Skeletal muscle cell (primary cell): Measurements from ENCODE around the gene NUTF2.
A peak's percentile ranks its signal among the peaks of the same experiment; 100 is the strongest.

ENCODE experiments used
- DNase-seq: peaks from one replicate; pipeline ENCODE4 v3.0.0-alpha.2; 2010; ENCODE audit warnings: low read depth
- H3K4me3 ChIP-seq: 2 replicates; pipeline ENCODE4 v1.5.1; 2011; ENCODE audit warnings: low read depth, mild to moderate bottlenecking, control low read depth, low read length, moderate library complexity

The NUTF2 gene

GRCh38 chr16:67846320-67847063, at the start of gene NUTF2:
NUTF2 (plus strand) TSS chr16:67846933; CDS start chr16:67865131, 18,198 bp downstream.
- H3K4me3 ChIP-seq, result peak within 1 kb of the TSS; percentile 92
- peak; percentile 70 for DNase-seq

- H3K4me3 ChIP-seq, result no peak overlapping the region
- DNase-seq, result no peak
Measured at GRCh38 chr16:67800338-67800926, 46.3 kb upstream of the NUTF2 start.

- H3K4me3 ChIP-seq, result no peak overlapping the region
- DNase-seq, result no peak
Measured at GRCh38 chr16:67801241-67801640, 45.5 kb upstream of the NUTF2 start.

- no peak for DNase-seq
- no peak overlapping the region for H3K4me3 ChIP-seq
Measured at GRCh38 chr16:67801883-67802282, 44.9 kb upstream of the NUTF2 start.

GRCh38 chr16:67803894-67804293, 42.8 kb upstream of the NUTF2 start:
- DNase-seq, result no peak
- H3K4me3 ChIP-seq, result no peak overlapping the region

- DNase-seq, result no peak
- H3K4me3 ChIP-seq, result peak overlapping the region; percentile 99
Measured at GRCh38 chr16:67804853-67805542, 41.7 kb upstream of the NUTF2 start.

- no peak for DNase-seq
Measured at GRCh38 chr16:67805718-67806427, 40.9 kb upstream of the NUTF2 start.

GRCh38 chr16:67806428-67807147, 40.1 kb upstream of the NUTF2 start, which contains the start of the genes RANBP10 and TSNAXIP1:
RANBP10 (minus strand) TSS chr16:67806560; CDS start chr16:67806536, 24 bp downstream.
TSNAXIP1 (plus strand) TSS chr16:67806889; CDS start chr16:67807150, 261 bp downstream.
- DNase-seq, result peak; percentile 97
- H3K4me3 ChIP-seq, result peak within 1 kb of the TSS; percentile 99

More at GRCh38 chr16:67805718-67806427, 40.9 kb upstream of the NUTF2 start:
- H3K4me3 ChIP-seq, result peak overlapping the region; percentile 99

- no peak for DNase-seq
- peak overlapping the region; percentile 99 for H3K4me3 ChIP-seq
Measured at GRCh38 chr16:67807148-67807682, 39.5 kb upstream of the NUTF2 start.

- no peak for DNase-seq
- H3K4me3 ChIP-seq, result no peak overlapping the region
Measured at GRCh38 chr16:67811899-67812298, 34.8 kb upstream of the NUTF2 start.

GRCh38 chr16:67814567-67814966, 32.2 kb upstream of the NUTF2 start:
- no peak overlapping the region for H3K4me3 ChIP-seq
- DNase-seq, result no peak

GRCh38 chr16:67820608-67821259, 26.0 kb upstream of the NUTF2 start:
- DNase-seq, result no peak
- no peak overlapping the region for H3K4me3 ChIP-seq

- H3K4me3 ChIP-seq, result no peak overlapping the region
- DNase-seq, result no peak
Measured at GRCh38 chr16:67822511-67822910, 24.2 kb upstream of the NUTF2 start.

- no peak overlapping the region for H3K4me3 ChIP-seq
- no peak for DNase-seq
Measured at GRCh38 chr16:67825119-67825518, 21.6 kb upstream of the NUTF2 start.

GRCh38 chr16:67825906-67826305, 20.8 kb upstream of the NUTF2 start:
- DNase-seq, result no peak
- no peak overlapping the region for H3K4me3 ChIP-seq

- DNase-seq, result no peak
- H3K4me3 ChIP-seq, result no peak overlapping the region
Measured at GRCh38 chr16:67828651-67829050, 18.1 kb upstream of the NUTF2 start.

GRCh38 chr16:67833030-67833414, 13.7 kb upstream of the NUTF2 start:
- H3K4me3 ChIP-seq, result peak overlapping the region; percentile 82
- DNase-seq, result no peak
